ENCODE data around the gene OSBPL9.

GRCh38 chr1:51788938-51789337 lies 172.0 kb downstream of the OSBPL9 start:
- no peak for TF ChIP-seq CTCF (tag by site-specific recombination; IDR thresholded peaks at IDR 0.05)
- TF ChIP-seq MZF1 (tag by site-specific recombination; IDR thresholded peaks at IDR 0.05; ENCODE audit: borderline replicate concordance), result no peak
- TF ChIP-seq ZNF280C (tag by site-specific recombination; IDR thresholded peaks at IDR 0.05), result no peak
- no peak for TF ChIP-seq ZNF239 (tag by site-specific recombination; IDR thresholded peaks at IDR 0.05)
- no peak for TF ChIP-seq ZNF629 (tag by site-specific recombination; IDR thresholded peaks at IDR 0.05)
- TF ChIP-seq ZNF561 (tag by site-specific recombination; IDR thresholded peaks at IDR 0.05; ENCODE audit: borderline replicate concordance), result no peak
- TF ChIP-seq ELK4 (IDR thresholded peaks at IDR 0.05; ENCODE audit: borderline replicate concordance, low read depth, low read length), result no peak
- TF ChIP-seq ZNF133 (tag by site-specific recombination; IDR thresholded peaks at IDR 0.05), result no peak
- TF ChIP-seq ZSCAN30 (tag by site-specific recombination; IDR thresholded peaks at IDR 0.05), result no peak

Measured in HEK293 (cell line).